ENCODE results near the gene GABRB2.

GRCh38 chr5:161269125-161269524 lies 277.4 kb downstream of the GABRB2 start:
- TF ChIP-seq, protein P1, sequence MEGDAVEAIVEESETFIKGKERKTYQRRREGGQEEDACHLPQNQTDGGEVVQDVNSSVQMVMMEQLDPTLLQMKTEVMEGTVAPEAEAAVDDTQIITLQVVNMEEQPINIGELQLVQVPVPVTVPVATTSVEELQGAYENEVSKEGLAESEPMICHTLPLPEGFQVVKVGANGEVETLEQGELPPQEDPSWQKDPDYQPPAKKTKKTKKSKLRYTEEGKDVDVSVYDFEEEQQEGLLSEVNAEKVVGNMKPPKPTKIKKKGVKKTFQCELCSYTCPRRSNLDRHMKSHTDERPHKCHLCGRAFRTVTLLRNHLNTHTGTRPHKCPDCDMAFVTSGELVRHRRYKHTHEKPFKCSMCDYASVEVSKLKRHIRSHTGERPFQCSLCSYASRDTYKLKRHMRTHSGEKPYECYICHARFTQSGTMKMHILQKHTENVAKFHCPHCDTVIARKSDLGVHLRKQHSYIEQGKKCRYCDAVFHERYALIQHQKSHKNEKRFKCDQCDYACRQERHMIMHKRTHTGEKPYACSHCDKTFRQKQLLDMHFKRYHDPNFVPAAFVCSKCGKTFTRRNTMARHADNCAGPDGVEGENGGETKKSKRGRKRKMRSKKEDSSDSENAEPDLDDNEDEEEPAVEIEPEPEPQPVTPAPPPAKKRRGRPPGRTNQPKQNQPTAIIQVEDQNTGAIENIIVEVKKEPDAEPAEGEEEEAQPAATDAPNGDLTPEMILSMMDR (IDR thresholded peaks at IDR 0.05; ENCODE audit: insufficient read depth, low read length, poor library complexity, severe bottlenecking): no peak
- no peak for TF ChIP-seq EZH2phosphoT487 (conservative IDR thresholded peaks at IDR 0.05; ENCODE audit: low read length)

All from SU-DHL-6 (cell line).